HG02588 (cell line): Measurements from ENCODE around the gene GCSAM.

ENCODE experiments used
- ATAC-seq: cut with Tn5 transposase; IDR thresholded peaks from one replicate; pipeline ENCODE4 v1.9.1; 2021; ENCODE audit warnings: mild to moderate bottlenecking, moderate library complexity; ENCODE audit not compliant: unreplicated experiment

GCSAM gene

DNA sequence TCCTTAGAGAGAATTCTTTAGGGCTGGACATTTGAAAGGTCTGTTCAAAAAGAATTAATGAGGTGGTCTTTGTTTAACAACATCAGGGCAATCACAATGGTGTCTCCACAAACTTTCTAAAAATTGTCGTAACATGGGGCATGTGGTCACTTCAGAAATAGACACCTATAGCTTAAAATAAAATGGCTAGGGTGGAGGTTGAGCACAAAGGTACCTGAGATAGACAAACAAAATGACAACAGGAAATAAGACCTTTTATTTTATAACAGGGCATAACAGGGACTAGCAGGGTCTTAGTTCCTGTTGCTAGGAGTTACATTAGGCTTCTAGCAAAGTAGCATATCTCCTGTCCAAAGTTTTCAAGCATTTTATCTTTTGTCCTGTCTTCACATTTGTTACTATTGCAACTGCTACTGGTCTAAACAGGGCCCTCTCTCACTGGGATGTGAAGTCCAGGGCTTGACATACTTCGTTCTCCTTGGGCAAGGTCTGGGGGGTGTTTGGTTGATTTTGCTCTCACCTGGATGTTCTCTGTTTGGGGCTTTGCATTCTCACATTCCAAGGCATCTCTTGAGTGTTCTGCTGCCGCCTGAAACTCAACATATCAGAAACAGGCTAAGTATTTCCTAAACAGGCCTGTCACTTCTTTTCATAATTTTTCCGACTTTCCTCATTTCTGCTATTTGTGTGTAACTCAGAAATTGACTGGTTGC, 3.0 kb downstream of the GCSAM start:
- no peak for ATAC-seq

DNA sequence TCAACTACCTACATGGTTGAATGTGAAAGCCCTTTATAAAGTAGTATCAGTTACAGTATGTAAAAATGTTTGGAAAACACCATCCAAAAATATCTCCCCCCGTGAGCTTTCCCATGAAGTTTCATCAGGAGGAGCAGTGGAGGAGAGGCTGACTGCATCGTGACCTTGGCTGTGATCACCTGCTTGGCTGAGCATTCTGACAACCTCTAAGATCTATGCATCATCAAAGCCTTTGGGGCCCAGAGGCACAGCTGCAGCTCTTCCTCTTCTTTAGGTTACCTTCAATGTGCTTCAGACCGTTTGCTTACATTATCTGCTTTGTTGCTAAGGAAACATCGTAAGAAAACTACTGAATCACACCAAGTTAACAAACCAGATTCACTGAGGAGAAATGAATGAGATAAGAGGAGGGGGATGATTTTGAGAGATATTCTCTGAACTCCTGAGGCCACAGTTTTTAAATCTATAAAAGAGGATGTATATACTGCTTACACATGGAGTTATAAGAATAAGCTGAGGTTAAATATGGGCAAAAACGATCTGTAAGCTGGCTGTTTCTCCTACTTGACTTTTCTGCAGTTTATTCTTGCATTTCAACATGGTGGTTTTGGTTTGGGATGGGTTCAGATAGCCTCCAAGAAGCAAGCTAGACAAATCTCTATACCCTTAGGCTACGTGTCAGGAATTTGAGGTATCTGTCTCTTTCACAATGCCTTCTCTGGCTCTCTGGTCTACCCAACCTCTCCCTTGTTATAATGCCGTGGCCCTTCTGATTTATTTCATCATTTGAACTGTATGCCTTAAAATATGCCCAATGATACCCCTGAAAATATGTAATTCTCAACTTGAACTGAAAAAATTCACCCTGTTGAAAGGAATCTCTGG, 4.0 kb downstream of the GCSAM start:
- ATAC-seq = peak; percentile 40

DNA sequence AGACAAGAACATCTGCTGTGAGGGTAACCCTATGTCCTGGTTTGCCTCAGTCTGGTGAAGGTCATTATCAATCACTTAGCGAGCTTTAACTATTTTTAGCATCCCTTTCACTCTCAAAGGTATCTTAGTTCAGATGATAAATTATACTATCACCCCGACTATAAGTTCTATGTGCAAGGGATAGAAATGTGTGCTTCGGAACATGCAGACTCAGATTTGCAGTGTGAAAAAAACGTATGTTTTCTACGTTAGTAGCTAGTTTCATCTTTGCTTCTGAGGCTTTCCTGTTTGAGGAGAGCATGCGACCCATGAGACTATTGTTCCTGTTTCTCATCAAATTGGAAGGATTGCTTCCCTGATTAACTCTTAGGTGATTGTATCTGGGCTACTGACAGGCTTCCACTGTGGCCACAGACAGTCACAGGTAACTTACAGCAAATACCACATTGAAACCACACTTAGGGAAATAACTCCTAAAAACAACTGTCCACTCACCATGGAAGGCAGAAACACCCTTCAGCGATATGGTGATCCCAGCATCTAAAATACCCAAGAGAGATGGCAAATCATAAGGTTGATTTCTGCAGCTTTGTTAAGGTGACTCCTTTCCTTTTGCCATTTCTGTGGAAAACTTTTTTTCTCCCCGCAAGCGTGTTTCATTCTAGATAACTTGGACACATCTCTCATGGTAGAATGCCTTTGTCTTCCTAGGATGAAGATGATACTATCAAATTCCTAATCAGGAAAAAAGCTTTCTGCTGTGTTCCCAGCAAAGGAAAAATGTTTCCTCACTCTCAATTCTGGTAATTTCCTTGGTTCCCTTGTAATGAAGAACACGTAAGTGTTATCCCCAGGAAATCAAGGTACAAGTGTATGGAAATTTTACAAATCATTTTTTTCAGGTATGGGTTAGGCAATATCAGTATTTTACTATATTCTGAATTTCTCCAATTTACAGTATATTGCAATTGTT, 5.2 kb downstream of the GCSAM start:
- ATAC-seq = no peak

DNA sequence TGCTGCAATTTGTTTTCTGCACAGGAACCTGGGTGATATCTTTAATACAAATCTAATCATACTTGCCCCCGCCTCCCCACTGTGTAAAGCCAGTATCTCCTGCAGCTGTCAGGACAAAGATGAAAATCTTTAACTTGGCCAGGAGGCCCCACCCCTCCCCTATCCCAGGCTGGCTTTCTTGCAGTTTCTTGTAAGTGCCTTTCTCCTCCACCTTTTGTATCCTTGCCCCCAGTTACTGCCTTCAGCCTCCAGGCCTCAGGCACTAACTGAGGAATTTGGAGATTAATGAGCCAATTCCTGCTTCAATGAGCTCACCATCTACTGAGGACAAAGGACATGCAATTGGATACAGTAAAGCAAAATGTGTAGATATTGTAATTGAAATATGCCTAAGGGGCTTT, 6.5 kb downstream of the GCSAM start:
- no peak for ATAC-seq

DNA sequence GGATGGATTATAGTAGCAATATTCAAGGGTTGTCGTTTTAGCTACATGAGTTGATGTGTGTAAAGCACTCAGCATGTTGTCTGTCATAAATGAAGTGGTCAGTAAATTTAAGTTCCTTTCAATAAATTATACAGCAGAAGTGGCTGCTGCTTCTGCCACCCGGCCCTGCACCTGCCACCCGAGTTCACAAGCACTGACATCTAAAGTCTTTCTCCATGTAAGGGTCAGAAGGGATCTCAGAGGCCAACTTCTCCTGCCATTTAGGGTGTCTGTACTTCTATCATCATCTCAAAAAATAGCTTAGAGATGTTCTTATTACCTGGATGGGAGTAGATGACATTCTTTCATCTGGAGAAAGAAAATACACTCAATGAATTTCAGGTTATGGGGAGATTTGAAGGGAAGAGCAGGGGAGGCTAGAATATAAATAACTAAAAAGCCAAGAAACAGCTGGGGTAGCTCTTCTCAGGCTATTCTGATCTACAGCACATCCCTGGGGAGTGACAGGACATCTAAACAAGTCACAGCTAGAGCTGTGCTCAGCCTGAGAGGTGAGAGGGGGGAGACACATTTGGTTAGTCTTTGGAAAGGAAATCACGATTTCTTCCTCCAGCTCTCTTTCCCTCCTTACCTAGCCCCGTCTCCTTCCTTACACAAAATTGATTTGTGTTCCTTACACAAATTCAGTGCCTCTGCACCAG, 8.0 kb downstream of the GCSAM start:
- ATAC-seq = no peak

DNA sequence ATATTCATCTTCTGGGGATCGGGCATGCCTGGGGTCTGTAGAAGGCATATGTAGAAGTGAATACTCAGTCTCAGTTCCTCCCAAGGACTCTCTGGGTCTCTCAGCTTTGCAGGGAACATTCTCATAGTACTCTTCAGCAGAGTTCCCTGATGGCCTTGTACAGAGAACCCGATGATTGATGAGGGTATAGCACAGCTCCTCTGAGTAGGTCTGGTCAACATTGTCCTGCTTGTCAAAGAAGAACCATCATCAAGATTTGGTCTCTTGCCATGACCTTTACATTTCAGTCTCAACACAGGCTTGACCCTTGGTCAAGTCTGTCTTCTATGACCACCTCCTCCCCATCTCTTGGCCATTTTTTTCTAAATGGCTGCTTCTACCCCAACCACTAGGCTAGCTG, 9.5 kb downstream of the GCSAM start:
- no peak for ATAC-seq

DNA sequence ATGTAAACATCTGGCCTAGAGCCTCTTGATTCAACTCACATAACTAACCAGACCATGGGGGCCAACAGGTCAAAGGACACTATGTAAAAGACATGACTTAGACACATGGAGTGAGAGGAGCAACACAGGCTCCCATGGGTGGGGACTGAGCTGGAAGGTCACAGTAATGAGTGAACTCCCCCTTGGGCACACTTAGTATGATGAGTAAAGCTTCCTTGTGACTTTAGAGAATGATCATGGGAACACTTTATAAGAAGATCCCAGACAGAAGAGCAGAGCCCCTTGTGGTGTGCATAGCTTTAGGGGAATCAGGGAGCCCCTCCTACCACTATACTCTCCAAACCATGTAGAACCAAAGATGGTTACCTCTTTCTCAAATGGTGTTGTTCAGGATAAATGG, 10.2 kb downstream of the GCSAM start:
- ATAC-seq = no peak

DNA sequence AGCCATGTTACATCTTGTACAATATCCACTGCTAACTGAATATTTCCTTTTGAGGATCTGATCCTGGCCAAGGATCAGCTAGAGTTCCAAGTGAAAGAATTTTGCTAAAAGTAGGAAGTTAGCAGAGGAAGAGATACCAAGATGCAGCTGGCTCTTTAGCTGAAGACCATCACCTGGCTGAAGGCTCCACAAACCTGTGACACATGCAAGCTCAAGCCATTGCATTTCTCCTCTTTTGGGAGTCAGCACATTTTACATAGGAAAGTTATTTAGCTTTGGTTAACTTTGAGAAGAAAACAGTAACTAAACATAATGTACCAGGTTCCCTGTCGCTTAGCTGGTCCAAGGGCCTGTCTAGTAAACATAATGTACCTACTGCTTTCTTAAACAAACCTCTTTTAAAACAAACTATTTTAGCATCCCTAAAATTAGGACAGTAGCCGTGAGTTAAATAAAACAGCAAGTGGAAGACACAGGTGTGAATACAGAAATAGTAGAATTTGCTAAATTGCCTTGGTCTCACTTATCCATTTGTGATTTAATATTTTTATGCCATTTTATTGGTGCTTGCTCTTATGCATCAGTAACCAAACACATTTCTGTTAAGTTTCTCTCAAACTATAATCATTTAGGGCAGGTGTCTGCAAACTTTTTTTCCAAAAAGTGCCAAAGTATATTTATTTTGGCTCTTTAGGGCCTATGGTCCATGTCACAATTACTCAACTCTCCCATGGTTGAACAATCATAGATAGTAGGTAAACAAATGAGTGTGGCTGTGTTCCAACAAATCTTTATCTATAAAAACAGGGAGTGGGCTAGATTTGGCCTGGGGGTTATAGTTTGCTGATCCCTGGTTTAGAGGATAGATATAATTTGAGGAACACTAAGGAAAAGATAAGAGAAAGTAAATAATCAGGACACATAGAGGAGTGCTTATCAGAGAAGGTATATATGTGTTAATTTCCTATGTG, 11.2 kb downstream of the GCSAM start:
- ATAC-seq = no peak

DNA sequence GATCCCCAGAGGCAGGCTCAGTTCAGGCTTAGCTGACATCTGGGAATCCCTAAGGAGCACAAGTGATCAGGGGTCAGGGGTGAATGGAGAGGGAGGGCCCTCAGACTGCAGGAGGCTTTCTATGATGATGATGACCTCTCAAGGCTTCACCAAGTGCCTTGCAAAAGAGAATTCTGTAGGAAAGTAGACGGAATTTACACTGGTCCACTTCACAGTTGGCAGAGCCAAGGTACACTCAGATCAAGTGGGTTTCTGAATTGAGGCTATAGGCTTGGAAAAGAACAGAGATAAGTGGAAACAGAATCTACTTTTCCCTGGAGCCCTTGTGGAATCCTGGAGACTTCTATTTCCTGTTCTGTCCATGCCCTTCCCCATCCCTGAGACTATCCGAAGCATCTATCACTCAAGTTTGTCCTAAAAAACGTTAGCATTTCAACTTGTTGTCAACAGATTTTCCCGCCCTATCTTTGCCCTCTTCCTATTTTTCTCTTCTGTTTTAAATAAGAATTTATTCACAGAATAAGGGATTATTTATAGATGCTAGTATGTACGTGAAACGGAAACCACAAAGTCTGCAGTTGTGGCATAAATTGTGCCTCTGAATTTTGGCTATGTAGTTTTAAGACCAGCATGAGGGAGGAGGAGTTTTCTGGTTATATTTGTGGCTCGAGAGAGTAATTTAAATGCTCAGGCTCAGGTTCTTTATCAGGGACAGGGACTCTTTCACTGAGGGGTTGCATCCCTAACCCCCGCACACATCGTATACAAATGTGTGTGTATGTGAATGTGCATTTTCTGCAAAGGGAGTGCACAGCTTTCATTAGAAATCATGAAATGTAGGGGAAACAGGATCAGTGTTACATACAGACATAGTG, 12.8 kb downstream of the GCSAM start:
- no peak for ATAC-seq

DNA sequence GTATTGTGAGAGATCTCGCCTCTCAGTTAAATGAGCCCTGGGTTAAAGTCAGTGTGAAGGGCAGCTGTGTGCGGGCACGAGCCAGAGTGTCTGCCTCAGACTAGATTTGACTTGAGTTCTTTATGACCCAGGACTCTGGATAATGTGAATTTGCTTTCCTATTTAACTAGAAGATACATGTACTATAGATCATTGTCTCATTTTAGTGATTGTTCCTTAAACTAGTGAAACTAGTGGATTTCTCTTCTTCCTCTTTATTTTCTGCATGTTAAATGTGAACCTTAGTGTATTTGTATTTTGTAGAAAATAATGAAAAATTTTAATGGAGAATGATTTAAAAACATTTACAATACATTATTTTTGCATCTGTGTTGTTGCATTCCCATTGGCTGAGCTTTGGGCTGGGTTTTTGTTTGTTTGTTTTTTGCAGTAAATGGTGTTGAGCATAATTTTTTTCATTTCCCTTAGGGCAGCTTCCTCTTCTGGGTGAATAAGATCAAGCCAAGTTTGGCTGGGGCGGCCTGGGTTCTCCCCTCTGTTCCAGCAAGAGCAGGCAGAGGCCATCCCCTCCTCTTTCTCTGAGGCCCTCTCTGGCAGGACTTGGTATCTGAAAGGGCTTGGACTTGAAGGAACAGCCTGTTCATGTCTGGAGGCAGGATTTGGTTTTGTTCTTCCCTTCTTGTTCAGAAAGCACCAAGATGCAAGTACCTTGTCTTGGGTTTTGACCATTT, 15.0 kb downstream of the GCSAM start:
- no peak for ATAC-seq

DNA sequence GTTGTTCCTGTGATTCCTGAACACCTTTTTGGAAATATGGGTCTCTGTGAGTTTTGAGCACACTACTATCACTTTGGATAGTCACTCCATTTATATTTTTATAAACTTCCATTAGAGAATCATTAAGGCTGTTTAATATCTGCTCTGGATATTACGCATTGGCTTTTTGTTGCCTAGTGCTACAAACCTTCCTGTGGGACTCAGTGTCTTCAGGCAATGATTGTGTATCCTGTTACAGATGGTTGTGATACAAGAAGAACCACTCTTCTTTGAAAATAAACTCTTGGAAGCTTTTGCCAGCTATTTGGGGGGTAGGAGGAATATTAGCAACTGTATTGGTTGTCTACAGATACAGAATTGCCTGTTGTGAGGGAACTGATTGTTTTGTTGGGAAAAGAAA, 15.6 kb downstream of the GCSAM start:
- no peak for ATAC-seq

DNA sequence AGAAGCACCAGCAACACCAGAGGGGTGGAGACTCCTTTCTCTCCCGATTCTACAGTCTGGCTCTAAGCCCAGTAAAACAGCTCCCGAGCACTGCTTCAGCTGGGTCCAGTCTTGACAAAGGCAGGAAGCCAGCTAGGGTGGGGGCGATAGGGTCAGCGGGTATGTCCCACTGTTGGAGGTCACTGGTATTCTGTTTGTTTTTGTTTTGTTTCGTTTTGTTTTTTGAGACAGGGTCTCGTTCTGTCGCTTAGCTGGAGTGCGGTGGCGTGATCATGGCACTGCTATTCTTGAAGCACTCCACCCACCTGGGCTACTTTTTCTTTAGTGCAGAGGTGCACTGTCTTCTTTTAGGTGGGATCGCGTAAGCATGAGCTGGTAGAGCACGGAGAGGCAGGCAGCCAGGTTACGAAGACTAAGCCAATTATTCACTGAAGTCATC, 16.3 kb downstream of the GCSAM start:
- ATAC-seq = no peak

DNA sequence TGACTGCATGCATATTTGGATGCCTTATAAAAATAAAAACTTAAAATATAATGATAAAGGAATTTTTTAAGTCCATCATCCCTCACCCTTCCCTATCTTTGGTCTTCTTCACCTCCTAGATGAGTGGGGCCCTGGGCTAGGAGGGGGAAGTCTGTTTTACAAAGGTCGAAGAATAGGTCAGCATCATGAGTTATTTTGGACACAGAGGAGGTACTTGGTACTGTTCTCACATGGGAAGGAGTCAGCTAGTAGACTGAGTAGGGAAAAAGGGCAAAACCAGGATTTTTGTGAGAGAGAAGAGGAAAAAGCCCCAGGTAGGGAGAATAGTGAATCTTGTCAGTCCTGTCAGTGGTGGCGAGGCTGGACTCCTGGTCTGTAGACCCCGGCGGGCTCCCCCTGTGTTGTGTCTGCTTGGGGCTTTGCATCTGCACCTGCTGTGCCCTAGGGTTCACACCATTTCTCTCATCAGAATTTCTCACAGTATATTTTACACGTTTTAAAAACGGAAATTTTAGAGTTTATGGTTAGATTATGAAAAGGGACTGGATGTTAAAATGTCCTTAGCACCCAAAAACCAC, 17.2 kb downstream of the GCSAM start:
- ATAC-seq = no peak

DNA sequence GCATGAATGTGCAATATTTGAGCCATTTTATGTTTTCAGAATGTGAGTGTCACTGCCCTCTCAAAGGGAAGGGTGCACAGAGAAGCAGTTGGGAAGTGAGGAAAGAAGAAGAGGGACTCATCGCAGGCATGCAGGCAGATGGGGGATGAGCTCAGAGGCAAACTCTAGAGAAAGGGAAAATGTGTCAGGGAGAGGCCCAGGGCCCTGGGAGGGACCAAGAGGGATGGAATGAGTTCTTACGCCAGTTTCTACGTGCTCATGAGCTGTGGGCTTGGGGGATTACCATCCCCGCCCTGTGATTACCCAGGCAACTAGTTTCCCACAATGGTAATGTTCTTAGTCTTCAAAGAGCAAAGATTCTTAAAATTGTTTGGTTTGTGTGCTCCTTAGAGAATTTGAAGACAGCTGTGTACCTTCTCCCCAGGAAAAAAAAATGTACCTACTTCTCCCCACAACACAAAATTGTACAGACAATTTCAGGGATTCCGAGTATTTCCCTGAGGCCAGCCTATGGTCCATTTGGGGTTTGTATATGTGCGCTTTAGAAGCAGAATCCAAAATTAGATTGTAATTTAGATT, 17.8 kb downstream of the GCSAM start:
- peak; percentile 40 for ATAC-seq

DNA sequence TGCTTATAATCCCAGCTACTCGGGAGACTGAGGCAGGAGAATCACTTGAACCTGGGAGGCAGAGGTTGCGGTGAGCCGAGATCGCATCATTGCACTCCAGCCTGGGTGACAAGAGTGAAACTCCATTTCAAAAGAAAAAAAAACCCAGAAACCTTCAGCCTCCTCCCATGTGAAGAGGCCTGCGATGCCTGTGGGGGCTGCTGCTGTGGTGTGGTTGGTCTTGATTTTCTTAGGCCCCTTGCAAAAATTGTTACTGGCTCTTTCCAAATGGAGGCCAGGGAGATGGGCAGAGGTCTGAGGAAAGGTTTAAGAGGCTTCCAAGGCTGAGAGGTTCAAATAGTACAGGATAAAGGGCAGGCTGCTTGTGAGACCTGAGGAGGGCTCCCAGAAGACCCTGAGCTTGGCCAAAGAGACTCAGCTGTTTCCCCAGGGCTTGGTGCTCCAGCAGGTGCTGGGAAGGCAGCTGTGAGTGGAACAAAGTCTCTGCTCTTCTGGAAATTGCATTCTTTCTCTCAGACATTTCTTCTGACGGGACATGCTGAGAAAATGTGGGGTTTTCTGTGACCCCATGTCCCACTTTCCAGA, 18.4 kb downstream of the GCSAM start:
- ATAC-seq = no peak

DNA sequence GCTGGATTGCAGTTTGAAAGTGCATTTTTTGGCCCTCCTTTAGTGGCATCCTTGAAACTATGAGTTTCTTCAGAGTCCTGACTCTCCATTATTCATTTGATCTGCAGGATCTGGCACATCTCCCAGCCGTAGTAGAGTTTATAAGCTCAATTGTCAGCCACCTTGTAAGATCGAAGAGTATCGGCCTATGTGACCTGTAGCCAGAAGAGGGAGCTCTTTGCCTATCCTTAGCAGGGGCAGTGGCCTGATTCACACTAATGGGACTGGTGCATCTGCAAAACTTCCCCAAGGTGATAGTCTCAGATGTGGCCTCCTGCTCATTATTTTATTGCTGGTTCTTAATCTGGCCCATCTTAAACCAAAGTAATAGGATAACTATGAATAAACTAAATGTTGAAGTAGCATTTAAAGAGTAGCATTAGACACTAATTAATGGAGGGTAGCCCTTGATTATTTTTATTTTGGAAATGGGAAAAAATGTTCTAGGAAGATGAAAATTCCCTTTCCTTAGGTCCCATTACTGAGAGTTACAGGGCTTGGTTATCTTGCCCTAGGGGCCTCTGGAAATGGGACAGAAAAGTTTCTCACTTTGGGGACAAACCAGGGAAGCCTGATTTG, 21.2 kb downstream of the GCSAM start:
- ATAC-seq = peak; percentile 55
